IPS-NIHi7 (cell line): Measurements from ENCODE around the gene RAB8A.
"Not testable (repeated sequence)": the region's sequence is repeated elsewhere in the genome, so short reads cannot be mapped to it uniquely, and the experiment has no call there.

Experiments used
- DNase-seq: peaks from one replicate; pipeline ENCODE4 v3.0.0; 2012; ENCODE audit warnings: mixed read lengths; ENCODE audit errors: extremely low spot score

The RAB8A gene

GRCh38 chr19:16112778-16113177 lies 1.1 kb downstream of the RAB8A start:
- no peak for DNase-seq

- no peak for DNase-seq
Measured at GRCh38 chr19:16113727-16114126, 2.0 kb downstream of the RAB8A start.

- DNase-seq: no peak
Measured at GRCh38 chr19:16115301-16116039, 3.8 kb downstream of the RAB8A start.

DNA sequence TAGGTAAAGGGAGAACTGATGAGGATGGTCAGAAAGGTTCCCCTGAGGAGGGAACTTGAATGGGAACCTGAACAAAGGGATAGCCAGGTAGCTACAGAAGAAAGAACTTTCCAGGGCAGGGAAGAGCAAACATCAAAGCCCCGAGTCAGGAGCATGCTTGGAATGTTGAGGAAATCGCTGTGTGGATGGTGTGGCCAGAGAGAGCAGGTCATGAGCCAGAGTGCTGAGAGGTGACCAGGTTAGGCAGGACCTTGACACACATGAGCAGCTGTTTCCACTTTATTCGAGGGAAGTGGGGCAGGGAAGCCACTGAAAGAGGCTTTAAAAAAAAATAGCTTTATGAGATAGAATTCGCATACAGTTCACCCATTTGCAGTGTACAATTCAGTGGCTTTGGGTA lies 4.4 kb downstream of the RAB8A start:
- DNase-seq: no peak

GRCh38 chr19:16117594-16118033 lies 5.9 kb downstream of the RAB8A start:
- peak; percentile 68 for DNase-seq

- no peak for DNase-seq
Measured at GRCh38 chr19:16118489-16119033, 6.9 kb downstream of the RAB8A start.

GRCh38 chr19:16119075-16119857 lies 7.6 kb downstream of the RAB8A start:
- not testable (repeated sequence) for DNase-seq

DNA sequence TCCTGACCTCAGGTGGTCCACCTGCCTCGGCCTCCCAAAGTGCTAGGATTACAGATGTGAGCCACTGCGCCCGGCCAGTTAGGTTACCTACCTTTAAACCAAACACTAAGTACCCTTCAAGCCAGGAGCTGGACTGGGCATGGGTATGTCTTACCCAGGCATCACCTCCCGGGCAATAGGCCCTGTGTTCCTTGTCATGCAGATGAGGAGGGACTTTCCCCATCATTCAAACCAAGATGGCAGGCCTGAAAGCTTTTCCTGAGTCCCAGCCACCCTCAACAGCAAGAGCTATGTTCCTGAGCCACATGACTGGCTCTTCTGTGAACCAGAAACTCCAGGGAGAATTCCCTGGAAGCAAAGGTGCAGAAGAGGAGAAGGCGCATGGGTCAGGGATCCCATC lies 9.5 kb downstream of the RAB8A start:
- no peak for DNase-seq

DNA sequence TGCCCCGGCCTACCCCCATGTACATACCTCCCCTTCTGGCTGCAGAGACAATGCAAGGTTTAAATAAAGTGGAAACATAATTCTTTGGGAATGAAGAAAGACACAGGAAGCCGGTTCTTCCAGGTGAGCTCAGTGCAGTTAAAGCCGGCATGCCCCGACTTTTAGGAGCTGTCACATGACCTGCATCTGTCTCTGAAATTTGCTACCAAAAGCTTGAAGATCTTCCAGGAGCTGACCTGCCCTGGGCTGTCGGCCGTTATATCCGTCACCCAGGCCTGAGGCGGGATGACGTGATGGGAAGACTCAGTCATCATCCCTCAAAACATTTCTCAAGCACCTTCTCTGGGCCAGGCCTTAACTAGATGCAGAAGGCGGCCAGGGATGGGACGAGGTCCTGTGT lies 10.3 kb downstream of the RAB8A start:
- DNase-seq: no peak

DNA sequence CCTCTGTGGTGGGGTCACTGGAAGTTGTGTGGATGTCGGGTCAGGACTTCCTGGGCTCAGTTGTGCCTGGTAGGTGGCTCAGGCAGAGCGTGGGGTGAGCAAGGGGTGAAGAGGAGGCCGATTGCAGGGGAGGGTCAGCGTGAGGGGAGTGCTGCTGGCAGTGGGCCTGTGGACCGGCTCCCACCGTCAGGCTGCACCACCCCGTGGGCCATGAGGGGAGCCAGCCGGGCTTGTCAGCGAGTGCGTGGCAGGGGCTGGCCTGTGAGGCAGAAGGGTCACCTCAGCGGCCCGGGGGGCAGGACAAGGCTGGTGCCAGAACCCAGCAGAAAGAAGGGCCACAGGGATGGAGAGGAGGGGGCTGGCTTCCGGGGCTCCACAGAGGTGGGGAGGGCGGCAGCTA lies 13.3 kb downstream of the RAB8A start:
- DNase-seq: no peak

DNA sequence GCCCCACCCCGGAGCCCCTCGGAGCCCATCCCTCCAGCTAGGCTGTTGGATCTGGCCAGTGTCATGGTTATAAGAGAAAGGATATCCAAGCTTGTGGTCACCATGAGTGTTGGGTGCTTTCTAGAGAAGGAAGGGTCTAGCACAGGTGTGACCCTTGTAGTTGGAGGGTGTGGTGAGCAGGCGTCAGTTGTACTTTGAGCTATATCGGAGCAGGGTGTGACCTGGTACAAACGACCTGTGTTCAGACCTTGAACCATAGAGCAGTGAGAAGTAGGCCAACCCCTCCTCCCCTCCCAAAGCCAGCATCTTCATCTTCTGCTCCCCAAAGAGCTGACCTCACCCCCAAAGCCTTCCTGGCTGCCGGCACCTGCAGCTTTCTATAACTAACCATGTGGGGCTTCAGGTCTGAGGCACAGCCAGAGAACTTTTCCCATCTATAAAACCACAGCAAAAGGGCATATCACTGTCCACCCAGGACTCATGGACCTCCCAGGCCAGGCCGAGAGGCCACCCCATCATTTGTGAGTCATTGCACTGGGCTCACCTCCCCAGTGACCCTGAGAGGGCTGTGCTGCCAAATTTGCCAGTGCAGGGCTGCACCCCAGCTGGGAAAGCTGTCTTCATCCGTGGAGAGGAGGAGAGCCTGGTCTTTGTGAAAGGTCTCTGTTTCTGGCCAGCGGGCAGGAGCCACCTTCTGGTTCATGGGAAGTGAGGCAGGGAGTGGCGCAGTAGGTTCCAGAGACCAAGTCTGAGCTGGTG lies 14.2 kb downstream of the RAB8A start:
- DNase-seq: no peak

- DNase-seq: no peak
Measured at GRCh38 chr19:16127080-16127479, 15.4 kb downstream of the RAB8A start.

- DNase-seq: no peak
Measured at GRCh38 chr19:16127776-16128371, 16.2 kb downstream of the RAB8A start.

GRCh38 chr19:16131648-16132047 lies 20.0 kb downstream of the RAB8A start:
- DNase-seq: no peak

GRCh38 chr19:16133818-16134217 lies 22.1 kb downstream of the RAB8A start:
- DNase-seq: no peak

- DNase-seq: no peak
Measured at GRCh38 chr19:16134510-16134909, 22.8 kb downstream of the RAB8A start.

GRCh38 chr19:16135430-16136127 lies 23.9 kb downstream of the RAB8A start:
- DNase-seq: no peak

- DNase-seq: no peak
Measured at GRCh38 chr19:16136185-16136999, 24.7 kb downstream of the RAB8A start.

- DNase-seq: no peak
Measured at GRCh38 chr19:16139752-16140151, 28.1 kb downstream of the RAB8A start.

GRCh38 chr19:16141043-16141442 lies 29.4 kb downstream of the RAB8A start:
- no peak for DNase-seq
